GM19463 (cell line): ENCODE measurements around the gene MEGF6.
"Not testable (repeated sequence)": the region's sequence is repeated elsewhere in the genome, so short reads cannot be mapped to it uniquely, and the experiment has no call there.

Experiments
- ATAC-seq: cut with Tn5 transposase; IDR thresholded peaks from one replicate; pipeline ENCODE4 v1.9.1; 2021; ENCODE audit warnings: mild to moderate bottlenecking, moderate library complexity; ENCODE audit not compliant: unreplicated experiment

MEGF6 gene

DNA sequence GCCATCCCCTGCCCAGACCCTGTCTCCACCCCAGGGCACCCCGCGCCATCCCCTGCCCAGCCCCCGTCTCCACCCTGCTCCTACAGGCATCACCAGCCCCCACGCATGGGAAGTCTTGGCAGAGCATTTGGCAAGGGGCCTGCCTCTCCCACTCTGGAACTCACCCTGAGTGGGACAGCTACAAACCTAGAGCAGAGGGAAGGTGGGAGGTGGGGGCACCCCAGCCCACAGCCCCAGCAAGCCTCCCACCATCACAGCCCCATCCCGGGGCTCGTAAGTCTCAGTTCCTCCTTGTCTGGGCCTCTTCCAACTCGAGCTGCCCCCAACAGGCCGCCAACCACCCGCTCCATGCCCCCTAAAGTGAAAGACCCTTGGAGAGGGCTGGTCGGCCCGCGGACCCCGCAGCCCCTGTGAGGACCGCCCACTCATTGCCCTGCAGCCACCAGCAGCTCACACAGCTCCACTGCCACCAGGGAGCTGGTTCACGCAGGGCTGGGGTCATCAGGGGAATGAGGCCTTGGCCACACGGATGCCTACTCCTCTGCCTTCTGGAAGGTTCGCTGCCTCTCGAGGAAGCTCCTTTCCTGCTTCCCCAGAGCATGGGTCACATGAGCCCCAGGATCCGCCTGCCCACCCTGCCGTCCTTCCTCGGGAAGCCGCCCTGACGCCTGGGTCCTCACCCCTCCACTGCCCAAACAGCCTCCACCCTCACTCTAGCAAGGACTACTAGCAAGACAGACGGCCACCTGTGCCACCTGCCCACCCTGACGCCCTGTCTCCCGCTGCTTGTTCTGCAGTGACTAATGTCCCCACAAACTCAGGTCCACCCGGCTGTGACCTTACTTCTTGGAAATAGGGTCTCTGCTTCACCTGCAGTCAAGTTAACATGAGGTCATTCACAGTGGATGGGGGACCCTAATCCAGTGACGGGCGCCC is 14.4 kb downstream of the MEGF6 start:
- no peak for ATAC-seq

DNA sequence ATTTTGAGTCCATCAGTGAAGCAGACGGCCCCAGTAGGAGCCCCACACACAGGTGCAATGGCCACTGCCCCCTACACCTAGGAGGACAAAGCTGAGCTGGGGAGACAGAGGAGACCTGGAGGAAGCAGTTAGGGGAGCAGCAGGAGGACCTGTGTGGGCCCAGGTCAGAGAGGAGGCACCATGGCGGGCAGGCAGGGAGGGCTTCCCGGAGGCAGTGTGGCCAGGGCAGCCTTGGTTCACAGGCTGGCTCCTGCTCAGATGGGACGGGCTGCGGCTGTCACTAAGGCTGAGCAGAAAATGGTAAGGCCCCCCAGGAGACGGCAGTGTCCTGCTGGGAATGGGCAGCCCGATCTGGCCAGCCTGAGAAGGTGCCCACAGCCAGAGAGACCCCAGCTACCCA is 15.4 kb downstream of the MEGF6 start:
- ATAC-seq, result no peak

DNA sequence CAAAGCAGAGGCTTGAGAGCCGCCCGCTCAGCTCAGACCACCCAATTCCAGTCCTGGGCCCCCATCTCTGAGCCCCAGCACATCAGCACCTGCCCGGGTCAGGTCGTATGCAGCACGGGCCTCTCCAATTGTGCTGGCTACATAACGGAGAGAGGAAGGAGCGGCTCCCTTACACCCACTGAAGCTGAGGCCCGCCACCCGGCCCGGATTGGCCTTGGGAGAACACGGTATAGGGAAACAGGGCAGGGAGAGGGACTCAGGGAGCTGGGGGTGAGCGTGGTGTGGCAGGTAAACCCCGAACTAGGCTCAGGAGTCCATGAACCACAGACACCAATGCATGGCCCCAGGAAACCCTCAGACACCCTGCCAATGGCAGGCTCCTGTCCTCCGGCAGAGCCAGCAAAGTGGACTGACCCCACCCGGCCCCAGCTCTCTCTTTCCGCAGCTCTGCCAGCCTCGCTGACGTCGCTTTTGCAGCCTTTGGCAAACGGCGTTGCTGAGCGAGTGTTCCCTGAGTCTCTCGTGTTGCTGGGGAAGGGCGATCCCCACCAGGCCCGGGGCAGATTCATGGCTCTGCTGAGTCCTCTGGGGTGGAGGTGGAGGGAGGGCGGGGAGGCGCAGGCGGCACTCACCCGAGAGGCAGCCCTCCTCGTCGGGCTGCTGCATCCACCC is 16.5 kb downstream of the MEGF6 start:
- no peak for ATAC-seq

DNA sequence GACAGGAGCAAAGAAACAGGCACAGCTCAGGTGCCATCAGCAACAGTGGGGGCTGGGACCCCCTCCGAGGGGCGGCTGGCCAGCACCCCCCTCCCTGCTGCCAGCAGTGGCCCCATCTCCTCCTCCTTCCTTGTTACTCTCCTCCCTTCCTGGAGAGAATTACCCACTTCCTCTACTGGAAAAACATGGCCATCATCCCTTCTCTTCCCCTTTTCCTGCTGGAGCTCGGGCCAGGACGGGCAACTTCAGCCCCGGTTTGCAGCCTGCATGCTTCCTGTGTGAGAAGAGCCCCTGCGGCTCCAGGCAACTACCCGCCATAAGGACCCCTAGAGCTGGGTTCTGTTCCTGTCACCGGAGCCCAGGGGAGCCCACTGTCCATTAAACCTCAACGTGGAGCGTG is 17.6 kb downstream of the MEGF6 start:
- ATAC-seq, result no peak

DNA sequence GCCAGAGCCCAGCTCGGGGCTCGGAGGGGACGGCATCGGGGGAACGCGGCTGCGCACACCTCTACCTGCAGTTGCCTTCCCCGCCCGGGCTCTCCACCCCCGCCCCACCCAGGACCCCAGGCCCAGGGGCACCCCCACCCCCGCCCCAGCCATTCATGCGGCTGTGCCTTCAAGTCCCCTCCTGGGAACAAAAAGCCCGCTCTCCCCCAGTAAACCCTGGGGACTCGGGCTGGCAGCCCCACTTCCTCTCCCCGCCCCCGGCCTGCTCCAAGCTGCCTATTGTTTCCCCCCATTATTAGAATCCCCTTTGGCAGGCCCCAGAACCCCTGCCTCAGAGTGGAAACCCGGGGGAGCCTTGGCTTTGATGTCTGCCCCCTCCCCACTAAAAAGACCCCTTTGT is 18.0 kb downstream of the MEGF6 start:
- no peak for ATAC-seq

DNA sequence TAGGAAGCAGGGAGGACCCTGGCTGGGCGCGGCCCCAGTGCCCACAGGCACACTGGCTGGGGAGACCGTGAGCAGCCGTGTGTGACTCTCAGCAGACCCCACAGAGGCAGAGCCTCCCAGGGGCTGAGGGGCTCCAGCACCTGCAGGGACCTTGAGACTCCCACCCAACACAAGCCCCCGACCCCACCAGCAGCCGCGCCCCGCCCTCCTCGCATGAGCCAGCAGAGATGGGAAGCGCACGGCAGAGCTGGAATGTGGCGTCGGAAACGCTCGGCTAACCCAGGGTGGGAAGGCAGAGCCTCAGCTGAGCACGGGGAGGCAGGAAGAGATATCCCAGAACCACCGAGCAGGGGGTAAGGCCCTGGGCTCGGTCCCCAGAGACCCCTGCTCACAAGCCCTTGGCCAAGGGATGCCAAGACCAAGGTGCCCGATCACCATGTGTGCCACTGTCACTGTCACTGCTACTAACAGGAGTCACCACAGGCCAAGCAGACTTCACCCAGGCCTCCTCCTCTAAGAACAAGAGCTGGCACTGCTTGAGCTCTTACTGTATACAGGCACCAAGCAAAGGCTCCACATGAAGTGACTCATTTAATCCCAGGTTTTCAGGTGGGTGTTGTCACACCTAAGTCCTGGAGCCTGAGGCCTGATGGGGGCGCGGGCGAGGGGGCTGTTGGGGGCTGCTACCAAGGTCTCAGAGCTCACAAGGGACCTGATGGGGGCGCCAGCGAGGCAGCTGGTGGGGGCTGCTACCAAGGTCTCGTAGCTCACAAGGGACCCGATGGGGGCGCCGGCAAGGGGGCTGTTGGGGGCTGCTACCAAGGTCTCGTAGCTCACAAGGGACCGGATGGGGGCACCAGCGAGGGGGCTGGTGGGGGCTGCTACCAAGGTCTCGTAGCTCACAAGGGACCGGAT is 20.1 kb downstream of the MEGF6 start:
- no peak for ATAC-seq

DNA sequence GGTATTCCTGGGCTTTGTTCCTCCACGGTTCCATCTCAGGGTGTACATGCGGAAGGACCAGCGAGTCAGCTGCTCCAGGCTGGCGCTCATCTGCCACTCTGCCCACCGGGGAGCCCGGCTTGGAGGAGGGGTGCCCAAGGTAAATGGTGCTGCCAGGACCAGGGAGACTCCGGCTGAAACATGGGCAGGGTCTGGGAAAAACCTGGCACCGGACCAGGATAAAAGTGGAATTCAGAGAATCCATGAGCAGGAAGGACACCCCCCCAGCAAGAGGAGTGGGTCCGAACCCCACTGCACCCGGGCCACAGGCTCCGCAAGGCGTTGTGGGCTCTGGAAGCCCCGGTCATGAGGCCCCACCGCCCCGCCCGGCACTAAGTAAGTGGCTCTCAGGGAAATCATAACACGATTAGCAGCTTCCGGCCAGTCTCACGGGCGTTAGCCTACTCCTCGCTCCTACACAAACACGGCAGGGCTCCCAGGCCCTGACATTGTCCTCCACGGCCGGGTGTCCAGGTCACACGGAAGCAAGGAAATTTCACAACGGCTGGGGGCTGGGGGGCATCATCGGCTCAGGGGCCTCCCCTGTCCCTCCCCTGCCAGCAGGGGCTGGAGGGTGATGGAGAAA is 21.1 kb downstream of the MEGF6 start:
- ATAC-seq, result no peak

DNA sequence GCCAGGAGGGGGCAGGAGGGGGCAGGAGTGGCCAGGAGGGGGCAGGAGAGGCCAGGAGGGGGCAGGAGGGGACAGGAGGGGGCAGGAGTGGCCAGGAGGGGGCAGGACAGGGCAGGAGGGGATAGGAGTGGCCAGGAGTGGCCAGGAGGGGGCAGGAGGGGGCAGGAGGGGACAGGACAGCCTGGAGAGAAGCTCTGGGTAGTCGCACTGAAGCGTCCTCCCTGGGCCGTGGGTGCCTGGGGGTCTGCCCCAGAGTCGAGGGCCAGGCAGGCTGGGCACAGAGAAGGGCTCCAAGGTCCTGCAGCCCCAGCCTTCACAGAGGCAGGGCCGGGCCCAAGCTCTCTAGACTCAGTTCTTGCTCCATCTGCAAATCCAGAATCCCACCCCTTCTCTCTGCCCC is 22.9 kb downstream of the MEGF6 start:
- no peak for ATAC-seq

DNA sequence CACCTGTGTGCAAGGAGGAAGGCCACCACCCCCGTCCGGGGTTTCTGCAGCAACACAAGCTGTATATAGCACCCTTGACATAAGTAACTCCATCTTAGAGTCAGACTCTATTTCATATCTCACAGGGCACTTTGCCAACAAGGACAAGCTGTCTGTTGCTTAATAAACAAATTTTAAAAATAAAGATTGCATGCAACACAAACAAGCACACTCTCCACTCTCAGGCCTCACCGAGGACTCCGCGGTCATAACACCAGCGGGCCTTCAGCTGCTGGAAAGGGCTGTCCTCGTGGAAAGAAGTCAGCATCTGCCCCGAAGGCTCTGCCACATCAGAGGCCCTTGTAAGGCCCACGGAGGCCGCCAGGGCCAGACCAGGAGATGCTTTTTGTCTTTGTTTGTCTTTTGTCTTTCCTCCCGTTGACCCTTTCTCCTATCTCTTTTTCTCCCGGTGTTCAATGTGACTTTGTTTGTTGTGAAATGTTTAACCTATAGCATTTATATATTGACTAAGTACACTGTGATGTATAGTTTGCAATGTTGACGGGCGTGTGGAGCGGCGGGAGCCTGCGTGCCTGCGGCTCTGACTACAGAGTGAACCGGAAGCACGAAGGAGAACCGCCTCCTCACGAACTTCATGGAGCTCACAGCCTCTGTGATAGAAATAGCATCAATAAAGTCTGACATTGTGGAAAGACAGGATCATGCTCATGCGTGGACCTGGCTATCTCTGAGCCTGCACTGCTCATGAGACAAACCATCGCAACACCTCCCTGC is 24.1 kb downstream of the MEGF6 start:
- no peak for ATAC-seq

DNA sequence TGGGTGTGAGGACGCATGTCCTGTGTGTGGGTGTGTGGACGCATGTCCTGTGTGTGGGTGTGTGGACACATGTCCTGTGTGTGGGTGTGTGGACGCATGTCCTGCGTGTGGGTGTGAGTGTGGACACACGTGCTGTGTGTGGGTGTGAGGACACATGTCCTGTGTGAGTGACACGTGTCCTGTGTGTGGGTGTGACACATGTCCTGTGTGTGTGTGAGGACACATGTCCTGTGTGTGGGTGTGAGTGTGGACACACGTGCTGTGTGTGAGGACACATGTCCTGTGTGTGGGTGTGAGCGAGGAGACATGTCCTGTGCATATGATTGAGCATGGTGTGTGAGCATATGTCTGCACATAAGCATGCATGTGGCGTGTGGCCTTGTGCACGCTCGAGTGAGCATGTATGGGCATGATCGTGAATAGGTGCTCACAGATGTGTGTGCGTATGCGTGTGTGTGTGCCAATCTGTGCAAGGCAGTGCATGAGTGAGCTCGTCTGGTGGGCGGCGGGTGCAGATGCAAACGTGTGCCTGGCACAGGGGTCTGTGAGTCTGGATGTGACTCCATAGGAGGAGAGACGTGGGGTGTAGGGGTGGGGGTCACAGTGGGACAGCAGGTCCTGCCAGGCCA is 25.3 kb downstream of the MEGF6 start:
- ATAC-seq, result no peak

DNA sequence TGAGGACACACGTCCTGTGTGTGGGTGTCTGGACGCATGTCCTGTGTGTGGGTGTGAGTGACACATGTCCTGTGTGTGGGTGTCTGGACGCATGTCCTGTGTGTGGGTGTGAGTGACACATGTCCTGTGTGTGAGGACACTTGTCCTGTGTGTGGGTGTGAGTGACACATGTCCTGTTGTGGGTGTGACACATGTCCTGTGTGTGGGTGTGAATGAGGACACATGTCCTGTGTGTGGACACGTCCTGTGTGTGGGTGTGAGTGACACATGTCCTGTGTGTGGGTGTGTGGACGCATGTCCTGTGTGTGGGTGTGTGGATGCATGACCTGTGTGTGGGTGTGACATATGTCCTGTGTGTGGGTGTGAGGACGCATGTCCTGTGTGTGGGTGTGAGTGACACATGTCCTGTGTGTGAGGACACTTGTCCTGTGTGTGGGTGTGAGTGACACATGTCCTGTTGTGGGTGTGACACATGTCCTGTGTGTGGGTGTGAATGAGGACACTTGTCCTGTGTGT is 25.9 kb downstream of the MEGF6 start:
- not testable (repeated sequence) for ATAC-seq

DNA sequence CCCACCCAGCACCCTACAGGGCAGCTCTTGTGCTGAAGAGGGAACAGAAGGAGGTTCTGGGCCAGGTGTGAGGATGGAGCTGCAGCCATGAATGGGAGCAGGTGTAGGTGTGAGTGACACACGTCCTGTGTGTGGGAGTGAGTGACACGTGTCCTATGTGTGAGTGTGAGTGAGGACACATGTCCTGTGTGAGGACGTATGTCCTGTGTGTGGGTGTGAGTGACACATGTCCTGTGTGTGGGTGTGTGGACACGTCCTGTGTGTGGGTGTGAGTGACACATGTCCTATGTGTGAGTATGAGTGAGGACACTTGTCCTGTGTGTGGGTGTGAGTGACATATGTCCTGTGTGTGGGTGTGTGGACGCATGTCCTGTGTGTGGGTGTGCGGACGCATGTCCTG is 26.4 kb downstream of the MEGF6 start:
- no peak for ATAC-seq

DNA sequence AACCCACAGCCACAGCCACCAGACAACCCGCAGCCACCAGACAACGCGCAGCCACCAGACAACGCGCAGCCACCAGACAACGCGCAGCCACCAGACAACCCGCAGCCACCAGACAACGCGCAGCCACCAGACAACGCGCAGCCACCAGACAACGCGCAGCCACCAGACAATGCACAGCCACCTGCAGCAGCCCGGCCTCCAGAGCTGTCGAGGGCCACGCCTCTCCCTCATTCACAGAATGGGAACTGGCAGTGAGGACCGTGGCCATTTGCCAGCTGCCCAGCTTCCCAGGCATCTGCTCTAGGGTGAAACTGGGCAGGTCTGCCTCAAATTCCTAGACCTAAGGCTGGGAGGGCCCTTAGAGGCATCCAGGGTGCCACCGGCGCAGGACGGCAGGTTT is 27.6 kb downstream of the MEGF6 start:
- not testable (repeated sequence) for ATAC-seq

DNA sequence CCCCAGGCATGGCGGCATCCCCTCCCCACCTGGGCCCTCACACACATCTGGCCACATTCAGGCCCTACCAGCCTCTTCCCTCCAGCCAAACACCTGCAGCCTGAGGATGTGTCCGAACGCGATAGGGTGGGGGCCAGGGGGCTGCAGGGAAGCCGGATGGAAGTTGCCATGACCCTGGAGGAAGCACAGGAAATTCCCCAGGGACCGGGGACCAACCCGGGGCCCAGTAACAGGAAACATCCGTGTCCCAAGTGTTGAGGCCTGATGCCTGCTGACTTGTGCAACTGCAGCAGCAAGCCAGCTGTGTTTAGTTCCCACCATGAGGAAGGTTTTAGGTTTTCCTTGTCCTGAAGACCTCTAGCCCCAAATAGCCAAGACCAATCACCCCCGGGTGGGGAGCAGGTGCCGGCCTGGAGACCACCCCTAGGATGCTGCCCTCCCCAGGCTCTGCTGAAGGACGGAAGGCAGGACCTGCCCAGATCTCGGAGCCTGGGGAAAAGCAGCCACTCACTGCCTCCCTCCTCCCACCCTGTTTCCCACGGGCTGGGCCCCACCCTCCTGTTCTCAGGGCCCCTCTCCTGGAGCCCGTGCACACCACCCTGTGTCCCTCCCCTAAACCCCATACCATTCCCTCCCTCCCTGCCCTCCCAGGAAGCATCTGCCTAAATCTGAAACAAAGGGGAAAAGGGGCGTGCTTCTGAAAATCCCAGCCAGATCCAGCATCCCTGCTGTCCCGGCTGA is 29.8 kb downstream of the MEGF6 start:
- no peak for ATAC-seq

DNA sequence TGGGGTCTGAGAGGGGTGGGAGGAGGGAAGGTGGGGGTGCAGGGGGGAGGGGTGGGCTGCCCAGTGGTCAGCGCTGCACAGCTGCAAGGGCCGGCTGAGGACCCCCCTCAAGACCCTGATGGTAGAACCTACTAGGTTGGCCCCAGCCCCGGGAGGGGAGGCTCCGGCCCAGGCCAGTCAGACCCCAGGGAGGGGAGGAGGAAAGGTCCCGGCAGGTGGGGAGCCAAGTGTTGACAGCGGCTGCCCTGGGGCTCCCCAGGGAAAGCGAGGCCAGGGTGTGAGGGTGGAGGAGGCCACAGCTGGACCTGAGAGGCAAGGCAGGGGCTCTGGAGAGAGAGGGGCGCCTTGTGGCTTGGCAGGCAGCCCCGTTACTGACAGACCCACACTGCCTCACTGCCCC is 31.1 kb downstream of the MEGF6 start:
- no peak for ATAC-seq

DNA sequence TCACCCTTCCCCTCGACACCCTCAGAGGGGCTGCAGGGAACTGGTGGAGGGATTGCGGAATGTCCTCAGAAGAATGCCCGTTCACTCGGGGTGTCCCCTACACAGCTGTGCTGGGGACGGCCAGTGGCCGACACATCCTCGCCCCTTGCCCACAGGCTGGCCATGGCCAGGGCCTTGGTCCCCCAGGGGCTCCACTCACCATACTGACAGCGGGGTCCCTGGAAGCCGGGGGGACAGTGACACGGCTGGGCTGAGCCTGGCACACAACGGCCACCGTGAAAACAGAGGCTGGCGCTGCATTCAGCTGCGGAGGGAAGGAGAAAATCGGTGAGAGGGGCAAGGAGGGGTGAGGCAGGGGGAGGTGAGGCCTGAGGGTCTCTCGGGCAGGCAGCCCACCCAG is 31.7 kb downstream of the MEGF6 start:
- ATAC-seq, result no peak

DNA sequence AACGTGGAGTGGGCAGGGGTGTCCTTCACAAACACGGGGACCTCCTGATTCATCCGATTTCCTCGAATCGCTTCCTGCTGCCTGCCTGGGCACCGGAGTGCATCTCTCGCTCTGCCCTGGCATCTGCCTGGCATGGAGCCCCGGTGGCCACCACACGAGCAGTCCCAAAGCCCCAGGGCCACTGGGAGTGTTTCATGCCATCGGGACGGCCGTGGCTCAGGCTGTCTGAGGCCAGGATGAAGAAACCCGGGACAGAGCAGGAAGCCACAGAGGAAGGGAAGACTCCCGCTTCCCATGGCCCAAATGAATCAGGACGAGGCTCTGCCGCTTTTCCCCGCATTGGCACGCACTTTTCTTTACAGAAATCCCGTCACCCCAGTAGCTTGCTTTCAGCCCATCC is 32.4 kb downstream of the MEGF6 start:
- ATAC-seq, result no peak

DNA sequence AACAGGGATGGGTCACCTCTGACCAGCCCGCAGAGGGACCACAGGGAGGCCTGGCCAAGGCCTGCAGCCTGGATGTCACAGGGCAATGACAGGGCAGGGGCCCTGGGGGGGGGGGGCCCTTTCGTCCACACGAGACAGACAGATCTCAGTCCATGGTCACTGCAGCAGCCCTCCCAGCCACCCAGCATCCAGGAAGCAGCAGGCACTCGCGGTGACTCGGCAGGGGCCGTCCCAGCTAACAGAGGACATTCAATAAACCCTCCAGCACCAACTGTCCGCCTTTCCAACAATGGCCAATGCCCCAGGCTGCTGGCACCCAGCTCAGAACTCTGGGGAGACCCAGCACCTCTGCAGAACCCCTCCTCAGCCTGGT is 32.9 kb downstream of the MEGF6 start:
- ATAC-seq, result no peak
